ENCODE data around the gene PLEKHA5.

DNA sequence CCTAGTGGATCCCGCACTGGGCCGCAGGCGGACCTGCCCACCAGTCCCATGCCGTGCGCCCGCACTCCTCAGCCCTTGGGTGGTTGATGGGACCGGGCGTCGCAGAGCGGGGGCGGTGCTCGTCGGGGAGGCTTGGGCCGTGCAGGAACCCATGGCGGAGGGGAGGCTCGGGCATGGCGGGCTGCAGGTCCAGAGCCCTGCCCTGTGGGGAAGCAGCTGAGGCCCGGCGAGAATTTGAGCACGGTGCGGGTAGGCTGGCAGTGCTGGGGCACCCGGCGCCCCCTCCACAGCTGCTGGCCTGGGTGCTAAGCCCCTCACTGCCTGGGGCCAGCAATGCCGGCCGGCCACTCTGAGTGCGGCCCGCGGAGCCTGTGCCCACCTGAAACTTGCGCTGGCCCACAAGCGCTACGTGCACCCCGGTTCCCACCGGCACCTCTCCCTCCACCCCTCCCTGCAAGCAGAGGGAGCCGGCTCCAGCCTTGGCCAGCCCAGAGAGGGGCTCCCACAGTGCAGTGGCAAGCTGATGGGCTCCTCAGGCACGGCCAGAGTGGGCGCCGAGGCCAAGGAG is 100.8 kb downstream of the PLEKHA5 start:
- TF ChIP-seq ZNF70 (CRISPR knock-in tag; IDR thresholded peaks at IDR 0.05) (no peak), ZC3H10 (CRISPR knock-in tag; IDR thresholded peaks at IDR 0.05) (no peak), TCF4 (CRISPR knock-in tag; IDR thresholded peaks at IDR 0.05; ENCODE audit: borderline replicate concordance) (no peak), ISL1 (CRISPR knock-in tag; IDR thresholded peaks at IDR 0.05) (no peak), CSDC2 (CRISPR knock-in tag; IDR thresholded peaks at IDR 0.05) (no peak), GLIS3 (CRISPR knock-in tag; IDR thresholded peaks at IDR 0.05) (no peak), ZFP3 (CRISPR knock-in tag; IDR thresholded peaks at IDR 0.05) (no peak), TOX (CRISPR knock-in tag; IDR thresholded peaks at IDR 0.05; ENCODE audit: borderline replicate concordance) (no peak), PPARA (CRISPR knock-in tag; IDR thresholded peaks at IDR 0.05; ENCODE audit: borderline replicate concordance) (no peak), ZFP30 (CRISPR knock-in tag; IDR thresholded peaks at IDR 0.05) (no peak)
- TF ChIP-seq, protein P1, sequence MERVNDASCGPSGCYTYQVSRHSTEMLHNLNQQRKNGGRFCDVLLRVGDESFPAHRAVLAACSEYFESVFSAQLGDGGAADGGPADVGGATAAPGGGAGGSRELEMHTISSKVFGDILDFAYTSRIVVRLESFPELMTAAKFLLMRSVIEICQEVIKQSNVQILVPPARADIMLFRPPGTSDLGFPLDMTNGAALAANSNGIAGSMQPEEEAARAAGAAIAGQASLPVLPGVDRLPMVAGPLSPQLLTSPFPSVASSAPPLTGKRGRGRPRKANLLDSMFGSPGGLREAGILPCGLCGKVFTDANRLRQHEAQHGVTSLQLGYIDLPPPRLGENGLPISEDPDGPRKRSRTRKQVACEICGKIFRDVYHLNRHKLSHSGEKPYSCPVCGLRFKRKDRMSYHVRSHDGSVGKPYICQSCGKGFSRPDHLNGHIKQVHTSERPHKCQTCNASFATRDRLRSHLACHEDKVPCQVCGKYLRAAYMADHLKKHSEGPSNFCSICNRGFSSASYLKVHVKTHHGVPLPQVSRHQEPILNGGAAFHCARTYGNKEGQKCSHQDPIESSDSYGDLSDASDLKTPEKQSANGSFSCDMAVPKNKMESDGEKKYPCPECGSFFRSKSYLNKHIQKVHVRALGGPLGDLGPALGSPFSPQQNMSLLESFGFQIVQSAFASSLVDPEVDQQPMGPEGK (CRISPR knock-in tag; IDR thresholded peaks at IDR 0.05; ENCODE audit: borderline replicate concordance): no peak
- TF ChIP-seq, protein P2, sequence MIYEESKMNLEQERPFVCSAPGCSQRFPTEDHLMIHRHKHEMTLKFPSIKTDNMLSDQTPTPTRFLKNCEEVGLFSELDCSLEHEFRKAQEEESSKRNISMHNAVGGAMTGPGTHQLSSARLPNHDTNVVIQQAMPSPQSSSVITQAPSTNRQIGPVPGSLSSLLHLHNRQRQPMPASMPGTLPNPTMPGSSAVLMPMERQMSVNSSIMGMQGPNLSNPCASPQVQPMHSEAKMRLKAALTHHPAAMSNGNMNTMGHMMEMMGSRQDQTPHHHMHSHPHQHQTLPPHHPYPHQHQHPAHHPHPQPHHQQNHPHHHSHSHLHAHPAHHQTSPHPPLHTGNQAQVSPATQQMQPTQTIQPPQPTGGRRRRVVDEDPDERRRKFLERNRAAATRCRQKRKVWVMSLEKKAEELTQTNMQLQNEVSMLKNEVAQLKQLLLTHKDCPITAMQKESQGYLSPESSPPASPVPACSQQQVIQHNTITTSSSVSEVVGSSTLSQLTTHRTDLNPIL (CRISPR knock-in tag; IDR thresholded peaks at IDR 0.05; ENCODE audit: low read depth): no peak
- TF ChIP-seq, protein P3, sequence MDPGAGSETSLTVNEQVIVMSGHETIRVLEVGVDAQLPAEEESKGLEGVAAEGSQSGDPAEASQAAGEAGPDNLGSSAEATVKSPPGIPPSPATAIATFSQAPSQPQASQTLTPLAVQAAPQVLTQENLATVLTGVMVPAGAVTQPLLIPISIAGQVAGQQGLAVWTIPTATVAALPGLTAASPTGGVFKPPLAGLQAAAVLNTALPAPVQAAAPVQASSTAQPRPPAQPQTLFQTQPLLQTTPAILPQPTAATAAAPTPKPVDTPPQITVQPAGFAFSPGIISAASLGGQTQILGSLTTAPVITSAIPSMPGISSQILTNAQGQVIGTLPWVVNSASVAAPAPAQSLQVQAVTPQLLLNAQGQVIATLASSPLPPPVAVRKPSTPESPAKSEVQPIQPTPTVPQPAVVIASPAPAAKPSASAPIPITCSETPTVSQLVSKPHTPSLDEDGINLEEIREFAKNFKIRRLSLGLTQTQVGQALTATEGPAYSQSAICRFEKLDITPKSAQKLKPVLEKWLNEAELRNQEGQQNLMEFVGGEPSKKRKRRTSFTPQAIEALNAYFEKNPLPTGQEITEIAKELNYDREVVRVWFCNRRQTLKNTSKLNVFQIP (CRISPR knock-in tag; IDR thresholded peaks at IDR 0.05; ENCODE audit: borderline replicate concordance, low read depth): no peak

Measured in SK-N-SH treated with all-trans-retinoic acid at 6 μM for 48 hours (cell line).